Measurements from ENCODE around the gene DNHD1.

Gene DNHD1

DNA sequence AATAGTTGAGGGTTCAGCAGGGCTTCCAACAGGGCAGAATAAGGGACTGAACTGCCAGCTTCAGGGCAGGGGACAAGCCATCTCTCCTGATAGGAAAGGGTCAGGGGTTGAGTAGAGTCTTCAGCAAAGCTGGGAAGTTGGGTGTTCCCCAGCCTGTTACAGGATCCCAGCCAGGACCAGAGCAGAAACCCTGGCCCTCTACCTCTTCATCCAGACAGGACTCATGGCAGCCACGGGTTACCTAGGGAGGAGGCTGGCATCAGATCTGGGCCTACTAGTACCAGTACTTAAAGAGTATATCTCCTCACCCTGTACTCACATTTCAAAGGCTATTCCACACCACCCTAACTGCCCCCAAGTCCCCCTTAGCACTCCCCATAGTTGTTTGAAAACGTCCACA lies 117.4 kb downstream of the DNHD1 start:
- DNase-seq: no peak

DNA sequence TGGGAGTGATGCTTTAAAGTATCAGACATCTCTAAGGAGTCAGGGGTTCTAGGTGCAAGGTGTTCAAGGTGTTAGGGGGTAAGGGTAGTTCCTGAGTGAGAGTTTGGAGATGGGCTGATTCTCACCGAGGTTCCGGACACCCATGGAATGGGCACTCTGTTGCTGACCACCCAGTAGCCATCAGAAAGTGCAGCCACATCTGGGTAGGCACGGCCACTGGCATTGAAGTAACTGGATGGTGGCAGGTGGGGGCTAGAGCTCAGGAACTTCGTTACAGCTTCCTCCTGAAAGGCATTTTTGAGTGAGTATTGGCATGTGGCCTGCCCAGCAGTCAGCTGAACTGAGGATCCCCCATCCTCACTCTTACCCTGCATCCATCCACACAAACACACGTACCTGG lies 118.0 kb downstream of the DNHD1 start:
- DNase-seq: no peak

DNA sequence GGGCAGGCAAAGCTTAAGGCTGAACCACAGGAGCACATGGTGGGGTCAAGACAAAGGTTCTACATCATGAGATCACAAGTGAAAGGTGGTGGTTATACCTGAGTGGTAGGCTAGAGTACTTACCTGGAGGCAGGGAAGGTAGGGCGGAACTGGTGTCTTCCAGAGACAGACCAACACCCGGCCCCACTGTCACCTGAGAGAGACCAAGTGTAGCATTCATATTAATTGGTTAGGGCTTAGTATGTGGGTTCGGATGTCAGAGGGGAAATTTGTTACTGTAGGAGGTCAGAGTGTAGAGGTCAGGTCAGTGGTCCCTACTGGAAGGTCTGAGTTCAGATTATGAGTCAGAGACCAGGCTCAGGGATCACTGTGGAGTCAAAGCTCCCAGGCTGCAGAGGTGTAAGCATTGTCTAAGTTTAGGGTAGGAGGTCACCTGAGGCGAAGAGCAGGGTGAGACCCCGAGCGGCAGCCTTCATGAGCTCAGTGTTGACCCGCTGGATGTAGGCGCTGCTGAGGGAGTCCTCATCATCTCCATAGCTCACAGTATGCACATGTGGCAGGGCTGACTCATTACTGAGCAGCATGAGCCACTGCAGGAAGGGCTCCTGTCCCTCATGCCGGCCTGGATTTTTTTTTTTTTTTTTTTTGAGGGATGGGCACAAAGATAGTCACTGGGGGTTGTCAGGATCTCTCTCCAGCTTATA lies 119.0 kb downstream of the DNHD1 start:
- no peak for DNase-seq

DNA sequence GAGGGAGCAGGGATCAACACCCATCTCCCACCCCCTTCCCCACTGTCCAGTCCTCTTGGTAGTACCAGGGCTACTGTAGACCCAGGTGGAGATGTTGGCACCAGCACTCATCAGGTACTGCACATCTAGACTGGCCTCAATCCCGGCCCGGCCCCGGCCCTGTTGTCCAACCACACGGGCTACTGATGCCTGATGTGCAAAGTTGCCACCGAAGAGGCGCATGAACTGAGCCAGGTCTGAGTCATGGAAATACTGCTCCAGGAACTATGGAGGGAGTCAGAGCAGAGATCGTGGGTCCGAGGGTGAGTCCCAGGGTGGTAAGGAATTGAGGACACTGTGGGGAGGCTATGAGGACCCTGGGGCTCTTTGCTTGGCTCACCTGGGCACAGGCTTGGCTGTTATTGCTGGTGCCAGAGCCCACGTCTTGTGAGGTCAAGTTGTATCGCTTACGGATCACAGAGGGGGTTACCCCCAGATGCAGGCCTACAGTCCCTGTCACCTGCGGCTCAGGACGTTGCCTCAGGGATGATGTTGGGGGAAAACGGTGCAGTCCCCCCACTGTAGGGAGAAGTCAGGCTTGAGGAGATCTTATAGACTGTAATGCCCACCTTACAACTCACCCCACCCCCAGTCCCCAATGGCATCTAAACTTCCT lies 119.6 kb downstream of the DNHD1 start:
- no peak for DNase-seq

DNA sequence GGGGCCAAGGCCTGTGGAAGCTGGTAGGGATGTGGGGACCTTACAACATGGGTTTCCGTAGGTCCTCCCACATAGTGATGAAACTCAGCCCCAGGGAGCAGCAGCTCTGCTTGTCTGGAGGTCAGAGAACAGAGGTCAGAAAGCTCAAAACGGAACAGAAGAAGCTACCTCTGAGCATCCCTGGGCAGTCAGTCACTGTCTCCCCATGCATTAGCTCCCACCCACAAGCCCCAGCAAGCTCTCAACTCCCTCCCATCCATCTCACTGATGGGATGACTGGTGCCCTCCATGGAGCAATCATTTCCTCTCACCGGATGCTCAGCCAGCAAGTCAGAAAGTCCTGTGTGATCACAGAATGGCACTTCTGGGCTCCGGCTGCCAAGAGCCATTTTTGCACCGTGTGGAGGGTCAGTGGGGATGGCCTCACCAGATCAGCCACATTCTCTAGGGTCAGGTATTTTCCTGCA lies 120.3 kb downstream of the DNHD1 start:
- no peak for DNase-seq

DNA sequence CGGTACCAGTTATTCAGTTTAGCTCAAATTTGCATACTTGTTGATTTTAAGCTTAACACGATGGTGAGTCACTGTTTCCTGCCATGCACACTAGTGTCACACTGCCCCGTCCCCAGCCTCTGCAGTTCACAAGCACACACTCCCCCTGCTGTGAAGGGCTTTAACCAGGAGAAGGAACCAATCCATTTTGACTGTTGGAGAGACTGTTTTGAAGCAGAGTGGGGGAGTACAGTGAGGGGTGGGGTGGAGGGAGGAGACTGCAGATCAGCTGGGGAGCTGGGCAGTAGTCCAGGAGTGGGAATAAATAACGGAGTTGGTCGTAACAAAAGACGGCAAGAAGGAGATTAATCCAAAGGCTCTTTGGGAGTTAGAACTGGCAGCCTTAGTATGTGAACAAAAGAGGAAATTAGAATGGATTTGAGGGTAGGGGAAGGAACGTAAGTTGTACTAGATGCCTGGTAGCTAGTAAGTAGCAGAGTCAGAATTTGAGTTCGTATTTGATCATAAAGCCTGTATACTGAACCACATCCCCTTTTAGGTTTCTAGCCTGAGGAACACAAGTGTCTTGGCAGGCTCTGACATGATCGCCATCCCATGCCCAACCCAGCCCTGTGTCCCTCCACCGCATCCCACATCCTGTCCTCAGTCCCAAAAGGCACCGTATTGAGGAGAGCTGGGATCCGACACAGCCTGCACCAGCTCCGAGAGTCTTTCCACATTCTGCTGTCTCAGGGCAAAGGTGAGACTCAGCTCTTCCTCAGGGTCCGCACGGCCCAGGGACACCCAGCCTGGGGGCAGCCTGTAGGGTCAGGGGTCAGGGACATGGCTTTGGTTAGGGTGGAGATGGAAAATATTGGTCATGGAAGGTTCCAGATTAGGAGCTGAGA lies 121.3 kb downstream of the DNHD1 start:
- DNase-seq: no peak

DNA sequence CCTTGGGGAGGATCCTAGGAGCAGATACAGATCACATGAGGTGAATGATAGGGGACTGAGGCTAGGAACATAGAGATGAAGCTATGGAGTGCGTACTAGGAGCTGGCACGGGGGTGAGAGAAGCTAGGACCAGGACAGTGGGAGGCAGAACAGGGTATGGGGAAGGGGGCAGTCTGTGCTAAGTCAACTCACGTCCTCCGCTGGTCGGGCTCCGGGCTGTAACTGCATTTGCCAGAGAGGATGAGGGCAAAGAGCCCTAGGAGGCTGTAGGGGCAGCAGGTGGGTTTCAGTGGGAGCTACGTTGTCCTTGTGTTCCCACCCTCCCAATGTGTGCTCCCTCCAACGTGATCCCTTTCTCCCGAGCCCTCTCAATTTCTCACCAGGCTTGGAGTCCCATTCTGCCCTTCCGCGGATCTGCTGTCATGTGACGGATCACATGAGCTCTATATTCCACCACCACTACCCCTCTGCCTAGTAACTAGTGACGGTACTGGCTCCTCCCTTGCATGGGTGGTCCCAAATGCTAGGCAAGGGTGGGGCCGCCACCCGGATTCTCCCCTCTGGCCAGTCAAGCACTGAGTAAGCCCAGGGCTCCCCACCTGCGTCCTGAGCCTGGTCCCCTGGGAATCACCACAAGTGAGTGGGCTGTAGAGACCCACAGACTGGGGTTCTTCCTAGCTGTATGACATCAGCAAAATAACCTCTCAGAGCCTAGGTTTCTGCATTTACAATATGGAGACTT lies 122.1 kb downstream of the DNHD1 start, which contains the start of gene TPP1:
TPP1 (minus strand) TSS at position 419 of the 742 bp plus-strand sequence; CDS start at position 397, 22 bp downstream.
- peak; percentile 91 for DNase-seq

DNA sequence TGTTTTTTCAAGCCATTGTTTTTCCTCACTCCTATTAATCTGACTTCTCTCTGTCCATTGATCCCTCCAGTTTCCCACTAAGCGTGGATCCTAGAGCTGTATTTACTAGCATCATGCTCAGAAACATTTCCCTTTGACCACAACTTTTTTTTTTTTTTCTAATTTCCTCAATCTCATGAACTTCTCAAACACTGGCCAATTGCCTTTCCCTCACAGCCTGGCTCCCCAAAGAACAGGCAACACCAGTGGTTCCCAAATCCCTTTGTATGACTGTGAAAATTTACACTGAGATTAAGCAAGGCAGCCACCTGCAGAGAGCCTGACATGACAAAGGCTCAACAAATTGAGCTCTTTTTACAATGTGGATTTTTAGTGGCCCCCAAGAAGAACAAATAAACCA lies 123.6 kb downstream of the DNHD1 start:
- DNase-seq: no peak
